GM19035 (cell line): ENCODE data around the gene ACTRT1.

Source experiments
- ATAC-seq: cut with Tn5 transposase; IDR thresholded peaks from one replicate; pipeline ENCODE4 v1.9.1; 2021; ENCODE audit not compliant: unreplicated experiment

Gene ACTRT1

DNA sequence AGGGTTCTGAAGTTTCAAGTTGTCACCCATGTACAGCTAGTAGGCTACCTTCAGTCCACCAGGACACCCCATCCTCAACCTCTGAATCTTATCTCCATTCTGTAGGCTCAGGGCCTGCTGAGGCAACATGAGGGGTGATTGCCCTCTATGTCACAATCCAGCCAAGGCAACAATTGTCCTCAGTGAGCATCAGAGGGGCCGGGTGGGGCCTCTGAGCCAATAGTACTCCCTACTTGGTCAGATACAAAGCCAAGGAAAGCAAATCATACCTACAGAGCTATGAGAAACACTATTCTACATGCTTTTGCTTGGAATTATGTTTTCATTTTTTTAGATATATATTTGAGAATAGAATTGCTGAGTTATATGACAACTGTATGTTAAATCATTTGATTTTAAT is at the start of gene ACTRT1:
Gene ACTRT1, minus strand, starts transcription at position 101 of the 400 bp plus-strand sequence. CDS start 197 bp downstream, outside the sequence.
- ATAC-seq = no peak

- no peak for ATAC-seq
Observed at GRCh38 chrX:128078545-128078944, 26.3 kb upstream of the ACTRT1 start.

GRCh38 chrX:128057421-128057820 is 5.2 kb upstream of the ACTRT1 start:
- ATAC-seq = no peak

DNA sequence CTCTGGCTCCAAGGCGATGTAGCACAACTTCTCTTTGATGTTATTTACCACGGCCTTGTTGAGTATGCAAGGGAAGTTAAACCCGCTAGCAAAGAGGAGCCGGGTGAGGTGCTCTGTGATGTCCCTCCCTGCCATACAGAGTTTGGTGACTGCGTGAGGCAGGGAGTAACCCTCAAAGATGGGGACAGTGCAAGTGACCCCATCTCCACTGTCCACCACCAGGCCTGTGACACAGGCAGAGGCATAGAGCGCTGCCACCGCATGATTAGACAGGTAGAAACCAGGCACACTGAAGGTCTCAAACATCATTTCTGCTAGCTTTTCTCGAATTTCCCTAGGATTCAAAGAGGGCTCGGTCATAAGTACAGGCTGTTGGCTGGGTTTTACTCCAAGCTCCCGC is 677 bp downstream of the ACTRT1 start:
- ATAC-seq = no peak

DNA sequence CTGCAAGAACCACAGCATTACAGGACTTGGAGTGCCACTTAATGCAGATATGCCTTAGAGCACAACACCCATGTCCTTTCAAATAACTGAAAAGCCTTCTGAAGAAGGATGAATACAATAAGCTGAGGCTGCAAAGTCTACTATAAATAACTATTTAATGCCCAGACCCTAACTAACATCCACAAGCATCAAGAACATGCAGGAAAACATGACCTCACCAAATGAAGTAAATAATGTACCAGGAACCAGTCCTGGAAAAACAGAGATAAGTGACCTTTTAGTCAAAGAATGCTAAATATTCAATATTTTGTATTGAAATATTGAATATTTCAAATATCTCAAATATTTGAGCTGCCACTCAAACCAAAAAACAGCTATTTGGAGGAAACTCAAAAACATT is 16.9 kb downstream of the ACTRT1 start:
- no peak for ATAC-seq

GRCh38 chrX:128021566-128021965 is 30.6 kb downstream of the ACTRT1 start:
- no peak for ATAC-seq

- ATAC-seq = no peak
Observed at GRCh38 chrX:128020701-128021100, 31.5 kb downstream of the ACTRT1 start.

- no peak for ATAC-seq
Observed at GRCh38 chrX:128019218-128019617, 33.0 kb downstream of the ACTRT1 start.

DNA sequence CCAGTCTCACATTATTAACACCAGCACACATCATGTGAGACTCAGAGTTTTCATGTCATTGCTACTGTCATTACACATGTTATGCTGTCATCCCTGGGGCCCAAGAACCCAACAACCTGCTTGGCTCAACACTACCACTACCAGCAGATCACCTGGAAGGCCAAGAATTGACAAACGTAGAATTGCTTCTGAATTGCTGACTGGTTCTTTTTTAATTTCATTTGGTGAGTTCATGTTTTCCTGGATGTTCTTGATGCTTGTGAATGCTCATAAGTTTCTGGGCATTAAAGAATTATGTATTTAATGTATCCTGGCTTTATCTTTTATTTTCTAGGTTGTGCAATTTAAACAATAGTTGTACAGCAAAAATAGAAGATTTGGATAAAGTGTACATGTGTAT is 40.2 kb downstream of the ACTRT1 start:
- ATAC-seq = no peak

GRCh38 chrX:128007882-128008281 is 44.3 kb downstream of the ACTRT1 start:
- ATAC-seq = no peak
